H1 (cell line): ENCODE measurements around the gene KCNH8. TPM values are rescaled to one million over a fixed set of nuclear protein-coding genes. Genes with fewer than 3 reads are reported as not detected.
"Not testable (repeated sequence)": the region's sequence is repeated elsewhere in the genome, so short reads cannot be mapped to it uniquely, and the experiment has no call there.

Source experiments
- CTCF ChIA-PET: fragments of 300-600 bp; sonication (Branson Sonifier 250); formaldehyde crosslinking; loops from one replicate; lab custom pipeline; 2021; ENCODE audit not compliant: partially characterized antibody; lab: Charles Lee
- POLR2A ChIA-PET: fragments of 300-600 bp; sonication (Branson Sonifier 250); formaldehyde crosslinking; loops from one replicate; lab custom pipeline; 2021; ENCODE audit warnings: inconsistent platforms; ENCODE audit not compliant: partially characterized antibody; lab: Charles Lee
- DNase-seq, 2 experiments: peaks; one replicate each; pipeline versions ENCODE4 v3.0.0 to v3.0.0-alpha.2; 2010 to 2022; ENCODE audit warnings: low spot score in 2 of 2, low read depth in 1 of 2, mixed read lengths in 1 of 2
- FAIRE-seq: peaks from 2 replicates; lab custom pipeline; 2011; peaks lifted over from hg19 to GRCh38; lab: Jason Lieb, UNC
- H2AFZ ChIP-seq: 2 replicates; pipeline ENCODE4 v1.8.1; 2012; ENCODE audit warnings: low read length, inconsistent platforms
- H2AK5ac ChIP-seq: 2 replicates; pipeline ENCODE4 v1.6.1; 2013; ENCODE audit warnings: low read depth, low read length
- H2BK120ac ChIP-seq: replicated peaks from 2 replicates; pipeline ENCODE3; 2013; ENCODE audit warnings: low read depth, low read length, inconsistent platforms
- H2BK12ac ChIP-seq: 2 replicates; pipeline ENCODE4 v1.6.1; 2013; ENCODE audit warnings: low read depth, low read length
- H2BK15ac ChIP-seq: 2 replicates; pipeline ENCODE4 v1.6.1; 2013; ENCODE audit warnings: low read length
- H2BK20ac ChIP-seq: 2 replicates; pipeline ENCODE4 v1.6.1; 2013; ENCODE audit warnings: low read length
- H2BK5ac ChIP-seq: 2 replicates; pipeline ENCODE4 v1.6.1; 2013; ENCODE audit warnings: low read depth, low read length
- H3K14ac ChIP-seq: 2 replicates; pipeline ENCODE4 v1.6.1; 2013; ENCODE audit warnings: inconsistent platforms; ENCODE audit not compliant: insufficient read length
- H3K18ac ChIP-seq: 2 replicates; pipeline ENCODE4 v1.6.1; 2013; ENCODE audit warnings: low read length; ENCODE audit errors: extremely low read depth
- H3K23ac ChIP-seq: 2 replicates; pipeline ENCODE4 v1.6.1; 2013; ENCODE audit warnings: inconsistent platforms; ENCODE audit not compliant: insufficient read length
- H3K23me2 ChIP-seq: 2 replicates; pipeline ENCODE4 v1.6.1; 2013; ENCODE audit warnings: low read depth, low read length
- H3K27ac ChIP-seq: 2 replicates; pipeline ENCODE4 v1.6.1; 2011; ENCODE audit warnings: low read depth, low read length, inconsistent platforms
- H3K27me3 ChIP-seq, 4 experiments: replicated peaks in 1 of 4; 1 replicate in 1 of 4; 2 replicates in 3 of 4; pipeline versions ENCODE4 v1.6.1 to v1.8.1; 2011 to 2013; ENCODE audit warnings: low read length in 3 of 4, mild to moderate bottlenecking in 3 of 4, inconsistent platforms in 2 of 4, mixed read lengths in 2 of 4, moderate library complexity in 1 of 4; ENCODE audit not compliant: control insufficient read depth in 3 of 4, insufficient read depth in 3 of 4; ENCODE audit errors: extremely low read depth in 1 of 4
- H3K36me3 ChIP-seq, 4 experiments: 2 replicates each; pipeline versions ENCODE4 v1.6.1 to v1.8.1; 2011 to 2013; ENCODE audit warnings: mild to moderate bottlenecking in 4 of 4, low read length in 3 of 4, moderate library complexity in 2 of 4, control low read depth in 1 of 4, inconsistent platforms in 1 of 4; ENCODE audit not compliant: insufficient read depth in 4 of 4, control insufficient read depth in 2 of 4
- H3K4ac ChIP-seq: replicated peaks from 2 replicates; pipeline ENCODE3; 2013; ENCODE audit warnings: low read length, low read depth, mixed read lengths, inconsistent platforms; ENCODE audit not compliant: insufficient read length
- H3K4me1 ChIP-seq, 4 experiments: replicated peaks in 1 of 4; 1 replicate in 1 of 4; 2 replicates in 3 of 4; pipeline versions ENCODE4 v1.6.1 to v1.8.1; 2011 to 2013; ENCODE audit warnings: low read length in 3 of 4, inconsistent platforms in 2 of 4, mixed read lengths in 1 of 4; ENCODE audit not compliant: insufficient read depth in 4 of 4, control insufficient read depth in 3 of 4
- H3K4me2 ChIP-seq, 2 experiments: 2 replicates each; pipeline versions ENCODE4 v1.6.1 to v1.8.1; 2011 to 2013; ENCODE audit warnings: low read depth in 2 of 2, low read length in 2 of 2, control low read depth in 1 of 2, inconsistent platforms in 1 of 2, mild to moderate bottlenecking in 1 of 2; ENCODE audit not compliant: insufficient read depth in 1 of 2
- H3K4me3 ChIP-seq, 4 experiments: fragments of 200-600, 300-600 bp in 1 of 4; sonication (generic), shearing (Covaris generic), sonication (Bioruptor Twin) in 1 of 4; 2 replicates each; pipeline versions ENCODE4 v1.5.1 to v1.8.1; 2011 to 2016; ENCODE audit warnings: low read length in 4 of 4, low read depth in 3 of 4, control low read depth in 2 of 4, inconsistent platforms in 2 of 4, mild to moderate bottlenecking in 2 of 4, mixed read lengths in 1 of 4, moderate library complexity in 1 of 4; ENCODE audit not compliant: insufficient read depth in 2 of 4; ENCODE audit errors: extremely low read depth in 1 of 4
- H3K56ac ChIP-seq: replicated peaks from 2 replicates; pipeline ENCODE3; 2013; ENCODE audit warnings: low read depth, mild to moderate bottlenecking, mixed read lengths, low read length, inconsistent platforms; ENCODE audit not compliant: insufficient read length
- H3K79me1 ChIP-seq: 2 replicates; pipeline ENCODE4 v1.6.1; 2013; ENCODE audit warnings: low read depth, low read length, control low read depth
- H3K79me2 ChIP-seq, 2 experiments: 2 replicates each; pipeline versions ENCODE4 v1.6.1 to v1.8.1; 2012 to 2013; ENCODE audit warnings: low read length in 2 of 2, mild to moderate bottlenecking in 2 of 2, inconsistent platforms in 1 of 2; ENCODE audit not compliant: insufficient read depth in 2 of 2, control insufficient read depth in 1 of 2
- H3K9ac ChIP-seq, 4 experiments: replicated peaks in 1 of 4; 1 replicate in 1 of 4; 2 replicates in 3 of 4; pipeline versions ENCODE4 v1.6.1 to v1.8.1; 2011 to 2013; ENCODE audit warnings: low read depth in 3 of 4, low read length in 3 of 4, control low read depth in 2 of 4, mild to moderate bottlenecking in 2 of 4, moderate library complexity in 2 of 4, inconsistent platforms in 1 of 4; ENCODE audit errors: extremely low read depth in 1 of 4
- H3K9me3 ChIP-seq, 2 experiments: 2 replicates each; pipeline versions ENCODE4 v1.6.1 to v1.8.1; 2012 to 2013; ENCODE audit warnings: mild to moderate bottlenecking in 2 of 2, moderate library complexity in 2 of 2, control low read depth in 1 of 2, inconsistent platforms in 1 of 2, low read depth in 1 of 2, low read length in 1 of 2, mixed read lengths in 1 of 2; ENCODE audit not compliant: insufficient read depth in 2 of 2
- H4K20me1 ChIP-seq, 2 experiments: replicated peaks in 1 of 2; 2 replicates each; pipeline versions ENCODE3 to v1.8.1; 2011 to 2013; ENCODE audit warnings: inconsistent platforms in 2 of 2, low read length in 2 of 2, mild to moderate bottlenecking in 1 of 2; ENCODE audit not compliant: insufficient read depth in 2 of 2, control insufficient read depth in 1 of 2
- H4K5ac ChIP-seq: 2 replicates; pipeline ENCODE4 v1.6.1; 2013; ENCODE audit warnings: low read length, low read depth, mixed read lengths, inconsistent platforms; ENCODE audit not compliant: insufficient read length
- H4K8ac ChIP-seq: 2 replicates; pipeline ENCODE4 v1.8.0; 2013; ENCODE audit warnings: mild to moderate bottlenecking, moderate library complexity, low read length, inconsistent platforms; ENCODE audit not compliant: insufficient read depth; ENCODE audit errors: extremely low read depth
- H4K91ac ChIP-seq: replicated peaks from 2 replicates; pipeline ENCODE3; 2013; ENCODE audit warnings: low read length, mixed read lengths, inconsistent platforms; ENCODE audit not compliant: insufficient read length
- NANOG ChIP-seq: IDR thresholded peaks from 2 replicates; pipeline ENCODE4 v1.6.1; 2011; ENCODE audit warnings: low read length, low read depth, mild to moderate bottlenecking, inconsistent platforms; ENCODE audit not compliant: insufficient read depth, poor library complexity, severe bottlenecking
- SRF ChIP-seq: IDR thresholded peaks from 2 replicates; pipeline ENCODE4 v1.6.1; 2011; ENCODE audit warnings: mild to moderate bottlenecking, low read depth, low read length, moderate library complexity
- WGBS, 2 experiments: shearing (Covaris generic) in 1 of 2; methylation state at CpG; one replicate each; pipeline versions ENCODE4 v1.1.6 to v1.1.7; 2013 to 2015; ENCODE audit warnings: low lambda C conversion rate in 2 of 2, mixed read lengths in 2 of 2, inconsistent platforms in 1 of 2, low coverage in 1 of 2, missing lambda C conversion rate in 1 of 2; ENCODE audit not compliant: insufficient replicate concordance in 2 of 2, insufficient coverage in 1 of 2, insufficient read length in 1 of 2; ENCODE audit errors: extremely low coverage in 1 of 2, missing lambda C conversion rate in 1 of 2; 5-methylcytosine and 5-hydroxymethylcytosine counted together
- polyA plus RNA-seq, 7 experiments: library from polyadenylated mRNA; depleted of rRNA in 3 of 7; stranded (reverse) in 5 of 7; unstranded in 2 of 7; fragments of >200 nt in 5 of 7; fragments of 200-250 nt in 2 of 7; gene quantifications; 1 replicate in 5 of 7; 2 replicates in 1 of 7; 4 replicates in 1 of 7; pipeline versions ENCODE4 v1.2.1 to v1.2.3, GENCODE V29; 2011 to 2013; ENCODE audit warnings: missing spikeins in 2 of 7, mixed read lengths in 2 of 7
- total RNA-seq: library from RNA; stranded (reverse); fragmentation: NEBNext Ultra II Directional; extraction: Animal tissue kit (Norgen Biotek cat#: 25700); gene quantifications from 2 replicates; pipeline ENCODE4 v1.2.1, GENCODE V29; 2021

Gene KCNH8
- total and polyA plus RNA-seq, 2 of the 8 experiments (the other 6 are each of a cell fraction or from before 2014, with no cell fraction given), result 2.2 to 2.4 TPM

- TF ChIP-seq NANOG, result no peak
- no peak for TF ChIP-seq SRF
- TF ChIP-seq, all 59 proteins: peak for 2
These were observed 80.8 kb downstream of the KCNH8 start (continued) for GRCh38 chr3:19229086-19229485.

- H3K27me3 ChIP-seq, H2BK20ac ChIP-seq, H2AFZ ChIP-seq, H3K9ac ChIP-seq, DNase-seq, H3K23me2 ChIP-seq, H3K4ac ChIP-seq, H3K36me3 ChIP-seq, H4K5ac ChIP-seq, H2BK5ac ChIP-seq, FAIRE-seq, H4K20me1 ChIP-seq, H3K4me3 ChIP-seq, H4K91ac ChIP-seq, H2AK5ac ChIP-seq, H3K4me1 ChIP-seq, H3K56ac ChIP-seq, H3K18ac ChIP-seq, H3K27ac ChIP-seq, H4K8ac ChIP-seq, H3K14ac ChIP-seq, H3K23ac ChIP-seq, H3K79me2 ChIP-seq, H2BK15ac ChIP-seq, H2BK12ac ChIP-seq, POLR2A ChIA-PET, H2BK120ac ChIP-seq, H3K79me1 ChIP-seq, H3K4me2 ChIP-seq, H3K9me3 ChIP-seq: not testable (repeated sequence)
- CTCF ChIA-PET, result interaction anchor here (1.1 to 1.6 kb wide), 2 partner anchors 18 to 209 kb away, joined by 3 to 5 read pairs; no protein-coding TSS in a partner anchor
- WGBS, 2 experiments, result 95% methylated on average over 3 of the region's 3 CpGs; no CpG with 5 or more reads in 1 of the 2 experiments
These were observed 81.6 kb downstream of the KCNH8 start for GRCh38 chr3:19229881-19230280.
